ENCODE results near the gene WRNIP1. TPM values are rescaled to one million over a fixed set of nuclear protein-coding genes. Genes with fewer than 3 reads are reported as not detected.

Gene WRNIP1
- total and polyA plus RNA-seq, 10 donors = 31.4 to 47.7 (median 39.4) TPM

DNA sequence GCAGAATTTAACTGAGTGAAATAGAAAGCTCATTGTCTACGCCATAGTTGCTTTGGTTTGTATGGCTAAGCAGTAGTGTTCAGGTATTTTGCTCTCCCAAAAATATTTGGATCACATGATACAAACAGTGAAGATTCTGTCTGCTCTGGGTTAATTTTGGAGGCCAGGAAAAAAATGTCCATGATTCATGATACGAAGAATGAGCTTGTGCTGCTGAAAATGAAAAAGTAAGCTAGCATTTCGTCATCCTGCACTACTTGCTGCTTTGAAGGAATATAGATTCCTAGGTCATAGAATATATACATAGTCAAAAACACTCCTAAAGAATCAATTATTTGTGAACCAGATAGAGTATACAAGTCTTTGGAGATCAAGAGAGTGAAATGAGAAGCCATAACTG lies 8.3 kb downstream of the WRNIP1 start:
- Histone ChIP-seq H3K4me3 (no peak overlapping the region), H3K4me1 (peaks cover 15 to 75% (median 24%) of the 10 kb centered on the region in 6 donors), H3K36me3 (peaks cover 0 to 81% (median 22%) of the 10 kb centered on the region in 6 donors), H3K9me3 (no peaks in the 10 kb centered on the region), H3K27ac (no peak overlapping the region), H3K27me3 (replicated peaks in 1 of 7) (no peaks in the 10 kb centered on the region)
- no peak for DNase-seq
- 58 to 95% (median 81%) methylated on average over 3 of the region's 3 CpGs for WGBS, 5 donors
- intact Hi-C loops (cut with DNase I; ENCODE audit: low total_unique reads) = no loop called here
- TF ChIP-seq, protein P1, sequence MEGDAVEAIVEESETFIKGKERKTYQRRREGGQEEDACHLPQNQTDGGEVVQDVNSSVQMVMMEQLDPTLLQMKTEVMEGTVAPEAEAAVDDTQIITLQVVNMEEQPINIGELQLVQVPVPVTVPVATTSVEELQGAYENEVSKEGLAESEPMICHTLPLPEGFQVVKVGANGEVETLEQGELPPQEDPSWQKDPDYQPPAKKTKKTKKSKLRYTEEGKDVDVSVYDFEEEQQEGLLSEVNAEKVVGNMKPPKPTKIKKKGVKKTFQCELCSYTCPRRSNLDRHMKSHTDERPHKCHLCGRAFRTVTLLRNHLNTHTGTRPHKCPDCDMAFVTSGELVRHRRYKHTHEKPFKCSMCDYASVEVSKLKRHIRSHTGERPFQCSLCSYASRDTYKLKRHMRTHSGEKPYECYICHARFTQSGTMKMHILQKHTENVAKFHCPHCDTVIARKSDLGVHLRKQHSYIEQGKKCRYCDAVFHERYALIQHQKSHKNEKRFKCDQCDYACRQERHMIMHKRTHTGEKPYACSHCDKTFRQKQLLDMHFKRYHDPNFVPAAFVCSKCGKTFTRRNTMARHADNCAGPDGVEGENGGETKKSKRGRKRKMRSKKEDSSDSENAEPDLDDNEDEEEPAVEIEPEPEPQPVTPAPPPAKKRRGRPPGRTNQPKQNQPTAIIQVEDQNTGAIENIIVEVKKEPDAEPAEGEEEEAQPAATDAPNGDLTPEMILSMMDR (IDR thresholded peaks at IDR 0.05 in 8 of 11, conservative IDR thresholded peaks at IDR 0.05 in 3 of 11) = no peak
- TF ChIP-seq POLR2AphosphoS5 (IDR thresholded peaks at IDR 0.05) (no peak), POLR2A (IDR thresholded peaks at IDR 0.05) (no peak)

DNA sequence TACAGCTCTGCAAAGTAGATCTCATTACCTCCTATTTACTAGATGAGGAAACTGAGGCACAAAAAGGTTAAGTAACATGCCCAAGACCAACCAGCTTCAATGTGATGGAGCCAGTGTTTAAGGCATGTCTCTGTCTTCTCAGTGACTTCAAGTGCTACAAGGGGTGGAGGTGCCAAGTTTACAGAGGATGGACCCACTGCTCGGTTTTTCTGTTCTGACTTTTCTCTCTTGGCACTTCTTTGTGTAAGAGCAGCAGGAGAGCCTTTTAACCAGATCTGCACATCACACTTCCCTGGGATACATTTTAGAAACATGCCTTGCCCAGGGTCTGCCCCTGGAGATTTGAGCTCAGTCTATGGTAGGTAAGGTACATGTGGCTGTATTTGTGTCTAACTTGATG lies 9.8 kb downstream of the WRNIP1 start:
- Histone ChIP-seq H3K27me3 (replicated peaks in 1 of 7) (no peaks in the 10 kb centered on the region), H3K36me3 (peaks cover 0 to 94% (median 33%) of the 10 kb centered on the region in 6 donors), H3K9me3 (no peaks in the 10 kb centered on the region), H3K4me1 (peaks cover 0 to 60% (median 10%) of the 10 kb centered on the region in 6 donors), H3K27ac (no peak overlapping the region), H3K4me3 (no peak overlapping the region)
- TF ChIP-seq, protein P1 (IDR thresholded peaks at IDR 0.05 in 8 of 11, conservative IDR thresholded peaks at IDR 0.05 in 3 of 11) = no peak
- TF ChIP-seq POLR2AphosphoS5 (IDR thresholded peaks at IDR 0.05) = no peak
- TF ChIP-seq POLR2A (IDR thresholded peaks at IDR 0.05) = no peak
- no peak for DNase-seq
- WGBS, 5 donors = 88 to 92% (median 89%) methylated on average over 1 of the region's 1 CpG
- intact Hi-C loops (cut with DNase I; ENCODE audit: low total_unique reads) = no loop called here

- no peak for DNase-seq
- Histone ChIP-seq H3K27me3 (replicated peaks in 1 of 7) (no peaks in the 10 kb centered on the region), H3K9me3 (no peaks in the 10 kb centered on the region), H3K36me3 (peaks cover 0 to 94% (median 50%) of the 10 kb centered on the region in 6 donors), H3K27ac (no peak overlapping the region), H3K4me1 (peaks cover 0 to 42% (median 0%) of the 10 kb centered on the region in 6 donors), H3K4me3 (no peak overlapping the region)
- 90 to 97% (median 96%) methylated on average over 3 of the region's 3 CpGs for WGBS, 5 donors
- no peak for TF ChIP-seq POLR2AphosphoS5 (IDR thresholded peaks at IDR 0.05)
- no peak for TF ChIP-seq POLR2A (IDR thresholded peaks at IDR 0.05)
- intact Hi-C loops (cut with DNase I; ENCODE audit: low total_unique reads) = no loop called here
Observed at GRCh38 chr6:2777249-2777648, 12.1 kb downstream of the WRNIP1 start.

GRCh38 chr6:2780102-2780737 lies 15.0 kb downstream of the WRNIP1 start:
- no peak for DNase-seq
- intact Hi-C loops (cut with DNase I; ENCODE audit: low total_unique reads) = no loop called here
- Histone ChIP-seq H3K9me3 (no peaks in the 10 kb centered on the region), H3K4me1 (peaks cover 0 to 34% (median 8%) of the 10 kb centered on the region in 6 donors), H3K27me3 (replicated peaks in 1 of 7) (no peaks in the 10 kb centered on the region), H3K27ac (no peak overlapping the region), H3K36me3 (peaks cover 0 to 94% (median 48%) of the 10 kb centered on the region in 6 donors), H3K4me3 (no peak overlapping the region)
- WGBS, 5 donors = 93 to 99% (median 94%) methylated on average over 9 of the region's 9 CpGs
- TF ChIP-seq POLR2A (IDR thresholded peaks at IDR 0.05) = no peak
- TF ChIP-seq, protein P1 (IDR thresholded peaks at IDR 0.05 in 8 of 11, conservative IDR thresholded peaks at IDR 0.05 in 3 of 11) = no peak
- no peak for TF ChIP-seq POLR2AphosphoS5 (IDR thresholded peaks at IDR 0.05)

Measured in spleen (tissue), 11 donors.